GM18499 (cell line): ENCODE data around the gene PGAP1.
"Not testable (repeated sequence)": the region's sequence is repeated elsewhere in the genome, so short reads cannot be mapped to it uniquely, and the experiment has no call there.

Source experiments
- ATAC-seq: cut with Tn5 transposase; IDR thresholded peaks from one replicate; pipeline ENCODE4 v1.9.1; 2021; ENCODE audit warnings: moderate number of reproducible peaks; ENCODE audit not compliant: insufficient read depth, unreplicated experiment

PGAP1 gene

GRCh38 chr2:196905365-196905764 lies 21.1 kb downstream of the PGAP1 start:
- ATAC-seq = not testable (repeated sequence)

GRCh38 chr2:196902828-196903227 lies 23.7 kb downstream of the PGAP1 start:
- no peak for ATAC-seq

GRCh38 chr2:196900843-196901242 lies 25.7 kb downstream of the PGAP1 start:
- ATAC-seq = no peak

- ATAC-seq = no peak
These were observed 26.5 kb downstream of the PGAP1 start for GRCh38 chr2:196899976-196900375.

GRCh38 chr2:196891136-196891535 lies 35.4 kb downstream of the PGAP1 start:
- ATAC-seq = no peak

GRCh38 chr2:196887431-196887830 lies 39.1 kb downstream of the PGAP1 start:
- no peak for ATAC-seq

GRCh38 chr2:196884368-196884767 lies 42.1 kb downstream of the PGAP1 start:
- ATAC-seq = no peak

- ATAC-seq = no peak
These were observed 50.1 kb downstream of the PGAP1 start for GRCh38 chr2:196876364-196876763.

GRCh38 chr2:196875414-196875813 lies 51.1 kb downstream of the PGAP1 start:
- no peak for ATAC-seq

GRCh38 chr2:196873511-196873910 lies 53.0 kb downstream of the PGAP1 start:
- ATAC-seq = no peak

GRCh38 chr2:196854629-196855028 lies 71.9 kb downstream of the PGAP1 start:
- ATAC-seq = no peak

- no peak for ATAC-seq
These were observed 73.0 kb downstream of the PGAP1 start for GRCh38 chr2:196853301-196854087.

GRCh38 chr2:196851088-196851487 lies 75.4 kb downstream of the PGAP1 start:
- ATAC-seq = no peak

- no peak for ATAC-seq
These were observed 76.6 kb downstream of the PGAP1 start for GRCh38 chr2:196849895-196850294.

GRCh38 chr2:196846295-196846694 lies 80.2 kb downstream of the PGAP1 start:
- no peak for ATAC-seq

GRCh38 chr2:196845371-196845770 lies 81.1 kb downstream of the PGAP1 start:
- no peak for ATAC-seq

GRCh38 chr2:196840171-196840570 lies 86.3 kb downstream of the PGAP1 start:
- no peak for ATAC-seq

GRCh38 chr2:196839574-196839973 lies 86.9 kb downstream of the PGAP1 start:
- ATAC-seq = no peak

GRCh38 chr2:196836440-196836839 lies 90.1 kb downstream of the PGAP1 start:
- ATAC-seq = no peak

GRCh38 chr2:196830701-196831100 lies 95.8 kb downstream of the PGAP1 start:
- no peak for ATAC-seq

- ATAC-seq = no peak
These were observed 99.2 kb downstream of the PGAP1 start for GRCh38 chr2:196827356-196827755.

- no peak for ATAC-seq
These were observed 102.6 kb downstream of the PGAP1 start for GRCh38 chr2:196823750-196824522.
